Measurements from ENCODE around the gene CBFA2T3. TPM values are rescaled to one million over a fixed set of nuclear protein-coding genes. Genes with fewer than 3 reads are reported as not detected.

Gene CBFA2T3
- total RNA-seq, 1 experiment from 2014 or later = 13.7 TPM

- BruUV-seq (replicated peaks) = no TSS peak
- POLR2A ChIA-PET = no interaction called here
- intact Hi-C loops (cut with micrococcal nuclease; ENCODE audit: unreplicated experiment) = no loop called here
Measured at GRCh38 chr16:88923926-88924833, 52.8 kb downstream of the CBFA2T3 start.

GRCh38 chr16:88923450-88923849 lies 53.6 kb downstream of the CBFA2T3 start:
- Histone ChIP-seq H3K9me3 (ENCODE audit: control insufficient read depth, insufficient read depth, low read depth, low read length) (no peaks in the 10 kb centered on the region), H3K27me3 (ENCODE audit: control insufficient read depth, insufficient read depth, low read length) (no peaks in the 10 kb centered on the region), H3K4me3 (ENCODE audit: low read depth in 2 of 2, low read length in 2 of 2) (no peak overlapping the region), H3K27ac (ENCODE audit: low read length) (peak overlapping the region; percentile 83), H3K4me1 (ENCODE audit: control insufficient read depth, insufficient read depth, low read length) (peaks cover 70% of the 10 kb centered on the region), H3K36me3 (ENCODE audit: control insufficient read depth, insufficient read depth, low read length) (no peaks in the 10 kb centered on the region)
- intact Hi-C loops (cut with micrococcal nuclease; ENCODE audit: unreplicated experiment) = no loop called here
- no peak for TF ChIP-seq POLR2AphosphoS5 (IDR thresholded peaks at IDR 0.05; ENCODE audit: low read depth, low read length)
- TF ChIP-seq TCF7L2 (IDR thresholded peaks at IDR 0.05; ENCODE audit: low read depth, low read length) = no peak
- TF ChIP-seq, protein P1, sequence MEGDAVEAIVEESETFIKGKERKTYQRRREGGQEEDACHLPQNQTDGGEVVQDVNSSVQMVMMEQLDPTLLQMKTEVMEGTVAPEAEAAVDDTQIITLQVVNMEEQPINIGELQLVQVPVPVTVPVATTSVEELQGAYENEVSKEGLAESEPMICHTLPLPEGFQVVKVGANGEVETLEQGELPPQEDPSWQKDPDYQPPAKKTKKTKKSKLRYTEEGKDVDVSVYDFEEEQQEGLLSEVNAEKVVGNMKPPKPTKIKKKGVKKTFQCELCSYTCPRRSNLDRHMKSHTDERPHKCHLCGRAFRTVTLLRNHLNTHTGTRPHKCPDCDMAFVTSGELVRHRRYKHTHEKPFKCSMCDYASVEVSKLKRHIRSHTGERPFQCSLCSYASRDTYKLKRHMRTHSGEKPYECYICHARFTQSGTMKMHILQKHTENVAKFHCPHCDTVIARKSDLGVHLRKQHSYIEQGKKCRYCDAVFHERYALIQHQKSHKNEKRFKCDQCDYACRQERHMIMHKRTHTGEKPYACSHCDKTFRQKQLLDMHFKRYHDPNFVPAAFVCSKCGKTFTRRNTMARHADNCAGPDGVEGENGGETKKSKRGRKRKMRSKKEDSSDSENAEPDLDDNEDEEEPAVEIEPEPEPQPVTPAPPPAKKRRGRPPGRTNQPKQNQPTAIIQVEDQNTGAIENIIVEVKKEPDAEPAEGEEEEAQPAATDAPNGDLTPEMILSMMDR (IDR thresholded peaks at IDR 0.05) = no peak
- TF ChIP-seq REST (IDR thresholded peaks at IDR 0.05; ENCODE audit: insufficient read depth in 1 of 2, low read depth in 2 of 2, low read length in 1 of 2) = no peak
- no peak for TF ChIP-seq SIN3A (IDR thresholded peaks at IDR 0.05; ENCODE audit: borderline replicate concordance, insufficient read depth, low read depth, low read length)
- ChIA-PET POLR2A (no interaction called here), CTCF (no interaction called here)
- in situ Hi-C loops (cut with HindIII; ENCODE audit: low pct_unique_long_range_greater_than_20kb, low sequenced_read_pairs) = no loop called here
- no peak for ATAC-seq
- no peak for DNase-seq (ENCODE audit: low read depth, low spot score)
- BruUV-seq (replicated peaks) = no TSS peak

More at GRCh38 chr16:88923926-88924833, 52.8 kb downstream of the CBFA2T3 start:
- DNase-seq (ENCODE audit: low read depth, low spot score) (no peak), ATAC-seq (peak; percentile 67)
- Histone ChIP-seq H3K4me3 (ENCODE audit: low read depth in 2 of 2, low read length in 2 of 2) (0 out of 4 replicates have a peak overlapping the region, but pooled peaks of 1 of the 2 experiments have one; percentile 8), H3K4me1 (ENCODE audit: control insufficient read depth, insufficient read depth, low read length) (peaks cover 77% of the 10 kb centered on the region), H3K27me3 (ENCODE audit: control insufficient read depth, insufficient read depth, low read length) (no peaks in the 10 kb centered on the region), H3K36me3 (ENCODE audit: control insufficient read depth, insufficient read depth, low read length) (no peaks in the 10 kb centered on the region), H3K27ac (ENCODE audit: low read length) (peak overlapping the region; percentile 83), H3K9me3 (ENCODE audit: control insufficient read depth, insufficient read depth, low read depth, low read length) (no peaks in the 10 kb centered on the region)
- CTCF ChIA-PET = no interaction called here
- TF ChIP-seq POLR2AphosphoS5 (IDR thresholded peaks at IDR 0.05; ENCODE audit: low read depth, low read length) = no peak
- no peak for TF ChIP-seq REST (IDR thresholded peaks at IDR 0.05; ENCODE audit: insufficient read depth in 1 of 2, low read depth in 2 of 2, low read length in 1 of 2)
- TF ChIP-seq, protein P1 (IDR thresholded peaks at IDR 0.05) = no peak
- TF ChIP-seq TCF7L2 (IDR thresholded peaks at IDR 0.05; ENCODE audit: low read depth, low read length) = no peak
- TF ChIP-seq SIN3A (IDR thresholded peaks at IDR 0.05; ENCODE audit: borderline replicate concordance, insufficient read depth, low read depth, low read length) = no peak
- in situ Hi-C loops (cut with HindIII; ENCODE audit: low pct_unique_long_range_greater_than_20kb, low sequenced_read_pairs) = no loop called here
